BLaER1 treated with 17β-estradiol and CSF1 and Interleukin-3, amounts not matched to agents 10 nM and 100 nM (cell line): ENCODE measurements around the gene TBC1D4.

Experiments used
- H3K27ac ChIP-seq, 11 experiments: shearing (Covaris generic); formaldehyde crosslinking; 2 replicates each; pipeline ENCODE4 v1.8.1; 2022
- H3K27me3 ChIP-seq, 11 experiments: shearing (Covaris generic); formaldehyde crosslinking; 2 replicates each; pipeline ENCODE4 v1.8.1; 2022
- H3K36me3 ChIP-seq, 11 experiments: shearing (Covaris generic); formaldehyde crosslinking; 2 replicates each; pipeline ENCODE4 v1.8.1; 2022
- H3K4me1 ChIP-seq, 10 experiments: shearing (Covaris generic); formaldehyde crosslinking; 2 replicates each; pipeline ENCODE4 v1.8.1; 2022
- H3K4me2 ChIP-seq, 11 experiments: shearing (Covaris generic); formaldehyde crosslinking; 2 replicates each; pipeline ENCODE4 v1.8.1; 2022
- H3K4me3 ChIP-seq, 10 experiments: shearing (Covaris generic); formaldehyde crosslinking; 2 replicates each; pipeline ENCODE4 v1.8.1; 2022
- H3K9ac ChIP-seq, 11 experiments: shearing (Covaris generic); formaldehyde crosslinking; 2 replicates each; pipeline ENCODE4 v1.8.1; 2022
- H3K9me3 ChIP-seq, 11 experiments: shearing (Covaris generic); formaldehyde crosslinking; replicated peaks in 1 of 11; 2 replicates each; pipeline ENCODE4 v1.8.1; 2022
- H4K20me1 ChIP-seq, 11 experiments: shearing (Covaris generic); formaldehyde crosslinking; 2 replicates each; pipeline ENCODE4 v1.8.1; 2022
- Cebpa-rat ChIP-seq, 11 experiments: shearing (Covaris generic); IDR thresholded peaks; 2 replicates each; pipeline ENCODE4 v1.8.1; 2022

Gene TBC1D4

GRCh38 chr13:75383064-75383715 lies 98.8 kb downstream of the TBC1D4 start:
- Histone ChIP-seq H3K27me3 (no peaks in the 10 kb centered on the region), H3K9ac (no peak overlapping the region), H3K36me3 (0 out of 22 replicates have a peak, but pooled peaks cover 0 to 4% (median 0%) of the 10 kb centered on the region in 11 experiments), H3K4me2 (no peak overlapping the region), H3K27ac (no peak overlapping the region), H3K4me1 (peaks cover 0 to 5% (median 0%) of the 10 kb centered on the region in 10 experiments; a peak in 6 of 20 replicates), H4K20me1 (peaks cover 0 to 30% (median 0%) of the 10 kb centered on the region in 11 experiments; a peak in 4 of 22 replicates), H3K4me3 (no peak overlapping the region), H3K9me3 (no peaks in the 10 kb centered on the region)
- TF ChIP-seq Cebpa-rat (IDR thresholded peaks at IDR 0.05): no peak

- no peak overlapping the region for H3K4me2 ChIP-seq
- H3K4me3 ChIP-seq: no peak overlapping the region
- peaks cover 0 to 36% (median 0%) of the 10 kb centered on the region in 11 experiments; a peak in 7 of 22 replicates for H4K20me1 ChIP-seq
- no peaks in the 10 kb centered on the region for H3K36me3 ChIP-seq
- no peaks in the 10 kb centered on the region for H3K9me3 ChIP-seq
- H3K27me3 ChIP-seq: no peaks in the 10 kb centered on the region
- no peak for TF ChIP-seq Cebpa-rat (IDR thresholded peaks at IDR 0.05)
- H3K27ac ChIP-seq: no peak overlapping the region
- H3K9ac ChIP-seq: no peak overlapping the region
- H3K4me1 ChIP-seq: peaks cover 0 to 5% (median 4%) of the 10 kb centered on the region in 10 experiments; a peak in 14 of 20 replicates
Measured at GRCh38 chr13:75378301-75378700, 103.7 kb downstream of the TBC1D4 start.

GRCh38 chr13:75376792-75377402 lies 105.1 kb downstream of the TBC1D4 start:
- Histone ChIP-seq H3K4me2 (no peak overlapping the region), H4K20me1 (peaks cover 0 to 36% (median 0%) of the 10 kb centered on the region in 11 experiments; a peak in 8 of 22 replicates), H3K9ac (no peak overlapping the region), H3K9me3 (no peaks in the 10 kb centered on the region), H3K27ac (no peak overlapping the region), H3K4me1 (peaks cover 5 to 11% (median 10%) of the 10 kb centered on the region in 10 experiments; a peak in 18 of 20 replicates), H3K4me3 (no peak overlapping the region), H3K36me3 (no peaks in the 10 kb centered on the region), H3K27me3 (no peaks in the 10 kb centered on the region)
- no peak for TF ChIP-seq Cebpa-rat (IDR thresholded peaks at IDR 0.05)

GRCh38 chr13:75375329-75375728 lies 106.6 kb downstream of the TBC1D4 start:
- Histone ChIP-seq H3K27me3 (no peaks in the 10 kb centered on the region), H3K9me3 (no peaks in the 10 kb centered on the region), H3K4me1 (peaks cover 5 to 18% (median 11%) of the 10 kb centered on the region in 10 experiments; a peak in 18 of 20 replicates), H3K9ac (no peak overlapping the region), H3K4me3 (no peak overlapping the region), H3K4me2 (no peak overlapping the region), H3K36me3 (no peaks in the 10 kb centered on the region), H4K20me1 (peaks cover 0 to 46% (median 0%) of the 10 kb centered on the region in 11 experiments; a peak in 9 of 22 replicates), H3K27ac (no peak overlapping the region)
- TF ChIP-seq Cebpa-rat (IDR thresholded peaks at IDR 0.05): no peak

GRCh38 chr13:75373988-75374387 lies 108.0 kb downstream of the TBC1D4 start:
- no peaks in the 10 kb centered on the region for H3K36me3 ChIP-seq
- H3K4me1 ChIP-seq: peaks cover 5 to 24% (median 16%) of the 10 kb centered on the region in 10 experiments; a peak in 19 of 20 replicates
- peaks cover 0 to 59% (median 0%) of the 10 kb centered on the region in 11 experiments; a peak in 9 of 22 replicates for H4K20me1 ChIP-seq
- H3K4me2 ChIP-seq: no peak overlapping the region
- H3K9me3 ChIP-seq: no peaks in the 10 kb centered on the region
- TF ChIP-seq Cebpa-rat (IDR thresholded peaks at IDR 0.05): no peak
- H3K27me3 ChIP-seq: no peaks in the 10 kb centered on the region
- H3K4me3 ChIP-seq: no peak overlapping the region
- no peak overlapping the region for H3K27ac ChIP-seq
- H3K9ac ChIP-seq: no peak overlapping the region

- Histone ChIP-seq H3K4me2 (peak overlapping the region in 9 of 11 experiments; percentile 1 to 22 (median 10); a peak in 7 of 22 replicates), H3K4me1 (peaks cover 12 to 32% (median 24%) of the 10 kb centered on the region in 10 experiments)
Measured at GRCh38 chr13:75372923-75373841, 108.8 kb downstream of the TBC1D4 start.

GRCh38 chr13:75372517-75372916 lies 109.5 kb downstream of the TBC1D4 start:
- TF ChIP-seq Cebpa-rat (IDR thresholded peaks at IDR 0.05): no peak
- H3K4me1 ChIP-seq: peaks cover 18 to 39% (median 31%) of the 10 kb centered on the region in 10 experiments
- H4K20me1 ChIP-seq: peaks cover 0 to 63% (median 0%) of the 10 kb centered on the region in 11 experiments; a peak in 9 of 22 replicates
- H3K4me2 ChIP-seq: peak overlapping the region in 1 of 11 experiments; percentile 10; a peak in 2 of 22 replicates
- H3K27ac ChIP-seq: no peak overlapping the region
- H3K36me3 ChIP-seq: no peaks in the 10 kb centered on the region
- H3K9me3 ChIP-seq: no peaks in the 10 kb centered on the region
- H3K27me3 ChIP-seq: no peaks in the 10 kb centered on the region
- no peak overlapping the region for H3K9ac ChIP-seq
- H3K4me3 ChIP-seq: no peak overlapping the region

More at GRCh38 chr13:75372923-75373841, 108.8 kb downstream of the TBC1D4 start:
- Histone ChIP-seq H3K27ac (no peak overlapping the region), H3K36me3 (no peaks in the 10 kb centered on the region), H3K9ac (no peak overlapping the region; a peak in 1 of 22 replicates), H4K20me1 (peaks cover 0 to 59% (median 0%) of the 10 kb centered on the region in 11 experiments; a peak in 9 of 22 replicates), H3K27me3 (no peaks in the 10 kb centered on the region), H3K4me3 (no peak overlapping the region), H3K9me3 (no peaks in the 10 kb centered on the region)
- no peak for TF ChIP-seq Cebpa-rat (IDR thresholded peaks at IDR 0.05)

GRCh38 chr13:75371203-75371602 lies 110.8 kb downstream of the TBC1D4 start:
- Histone ChIP-seq H4K20me1 (peaks cover 0 to 65% (median 0%) of the 10 kb centered on the region in 11 experiments; a peak in 9 of 22 replicates), H3K27me3 (no peaks in the 10 kb centered on the region), H3K4me2 (no peak overlapping the region), H3K9ac (no peak overlapping the region), H3K36me3 (no peaks in the 10 kb centered on the region), H3K9me3 (no peaks in the 10 kb centered on the region), H3K4me1 (peaks cover 32 to 52% (median 43%) of the 10 kb centered on the region in 10 experiments), H3K27ac (no peak overlapping the region), H3K4me3 (no peak overlapping the region)
- no peak for TF ChIP-seq Cebpa-rat (IDR thresholded peaks at IDR 0.05)
